Endodermal cell (in vitro differentiated cells): ENCODE data around the gene GJB6. TPM values are rescaled to one million over a fixed set of nuclear protein-coding genes. Genes with fewer than 3 reads are reported as not detected.

ENCODE experiments used
- DNase-seq: peaks from one replicate; pipeline ENCODE4 v3.0.0-alpha.2; 2017
- H3K27ac ChIP-seq: 2 replicates; pipeline ENCODE4 v1.5.1; 2013; ENCODE audit warnings: mild to moderate bottlenecking, low read depth, low read length, moderate library complexity
- H3K27me3 ChIP-seq: 2 replicates; pipeline ENCODE4 v1.6.1; 2013; ENCODE audit warnings: mild to moderate bottlenecking, low read length, moderate library complexity; ENCODE audit not compliant: insufficient read depth, control insufficient read depth, poor library complexity, severe bottlenecking
- H3K36me3 ChIP-seq: 2 replicates; pipeline ENCODE4 v1.7.0; 2013; ENCODE audit warnings: mild to moderate bottlenecking, low read length, moderate library complexity; ENCODE audit not compliant: control insufficient read depth, insufficient read depth
- H3K4me1 ChIP-seq: one replicate; pipeline ENCODE4 v1.7.0; 2013; ENCODE audit warnings: low read length; ENCODE audit not compliant: control insufficient read depth, insufficient read depth
- H3K4me3 ChIP-seq: 2 replicates; pipeline ENCODE4 v1.5.1; 2013; ENCODE audit warnings: mild to moderate bottlenecking, low read length, moderate library complexity
- H3K9ac ChIP-seq: 2 replicates; pipeline ENCODE4 v1.6.1; 2013; ENCODE audit warnings: mild to moderate bottlenecking, low read length, moderate library complexity; ENCODE audit not compliant: poor library complexity, severe bottlenecking; ENCODE audit errors: extremely low read depth
- H3K9me3 ChIP-seq: 2 replicates; pipeline ENCODE4 v1.6.1; 2013; ENCODE audit warnings: mild to moderate bottlenecking, low read length, moderate library complexity; ENCODE audit not compliant: control insufficient read depth
- H3K27ac Mint-ChIP-seq: 2 replicates; pipeline ENCODE4 v1.8.0; 2020; ENCODE audit warnings: mixed read lengths
- H3K27me3 Mint-ChIP-seq: 2 replicates; pipeline ENCODE4 v1.8.0; 2021; ENCODE audit warnings: mild to moderate bottlenecking, mixed read lengths; ENCODE audit not compliant: insufficient read depth
- H3K36me3 Mint-ChIP-seq: 2 replicates; pipeline ENCODE4 v1.8.0; 2020; ENCODE audit warnings: low read depth, mixed read lengths
- H3K4me1 Mint-ChIP-seq: 2 replicates; pipeline ENCODE4 v1.8.0; 2020; ENCODE audit warnings: mixed read lengths
- H3K4me3 Mint-ChIP-seq: 2 replicates; pipeline ENCODE4 v1.8.0; 2020; ENCODE audit warnings: mild to moderate bottlenecking, moderate library complexity, mixed read lengths
- H3K9me3 Mint-ChIP-seq: 2 replicates; pipeline ENCODE4 v1.8.0; 2020; ENCODE audit warnings: mild to moderate bottlenecking, mixed read lengths
- CTCF ChIP-seq: fragments of 200-600 bp; sonication (generic); conservative IDR thresholded peaks from 2 replicates; pipeline ENCODE4 v1.5.0; 2021; ENCODE audit warnings: antibody characterized with exemption, mild to moderate bottlenecking
- WGBS, 2 experiments: methylation state at CpG; one replicate each; pipeline versions ENCODE4 v1.1.5 to v1.1.7; 2013; ENCODE audit warnings: missing lambda C conversion rate in 2 of 2, mixed read lengths in 1 of 2; ENCODE audit not compliant: insufficient coverage in 1 of 2, insufficient read length in 1 of 2; 5-methylcytosine and 5-hydroxymethylcytosine counted together
- total RNA-seq, 2 donors: library from RNA; stranded (reverse); fragmentation: NEBNext Ultra II Directional in 1 of 2; extraction: Animal tissue kit (Norgen Biotek cat#: 25700) in 1 of 2; gene quantifications; 2 replicates in 1 of 2; 3 replicates in 1 of 2; pipeline ENCODE4 v1.2.1, GENCODE V29; 2021

The GJB6 gene
- total RNA-seq, 2 donors from 2014 or later = not detected

GRCh38 chr13:20190481-20191310 is 41.4 kb downstream of the GJB6 start:
- Mint-ChIP-seq H3K4me3 (no peak overlapping the region), H3K36me3 (no peaks in the 10 kb centered on the region), H3K27me3 (peaks cover 80% of the 10 kb centered on the region), H3K27ac (no peak overlapping the region), H3K9me3 (no peaks in the 10 kb centered on the region), H3K4me1 (peaks cover 17% of the 10 kb centered on the region)
- Histone ChIP-seq H3K9me3 (no peaks in the 10 kb centered on the region), H3K27me3 (peaks cover 83% of the 10 kb centered on the region), H3K27ac (no peak overlapping the region), H3K4me1 (peaks cover 8% of the 10 kb centered on the region), H3K9ac (no peak overlapping the region), H3K4me3 (no peak overlapping the region), H3K36me3 (no peaks in the 10 kb centered on the region)
- no peak for TF ChIP-seq CTCF
- DNase-seq = no peak
- WGBS, 2 experiments = 84 to 87% methylated on average over 13 to 16 of the region's 16 CpGs

- H3K27me3 ChIP-seq = peaks cover 77% of the 10 kb centered on the region
- H3K9me3 ChIP-seq = no peaks in the 10 kb centered on the region
- DNase-seq = no peak
- H3K27ac ChIP-seq = no peak overlapping the region
- no peak overlapping the region for H3K4me3 Mint-ChIP-seq
- no peak for TF ChIP-seq CTCF
- H3K36me3 ChIP-seq = no peaks in the 10 kb centered on the region
- WGBS, 2 experiments = 87 to 89% methylated on average over 5 of the region's 5 CpGs
- H3K4me1 Mint-ChIP-seq = peaks cover 20% of the 10 kb centered on the region
- H3K27me3 Mint-ChIP-seq = peaks cover 74% of the 10 kb centered on the region
- H3K27ac Mint-ChIP-seq = no peak overlapping the region
- H3K4me3 ChIP-seq = no peak overlapping the region
- no peak overlapping the region for H3K9ac ChIP-seq
- H3K9me3 Mint-ChIP-seq = no peaks in the 10 kb centered on the region
- H3K4me1 ChIP-seq = peaks cover 8% of the 10 kb centered on the region
- H3K36me3 Mint-ChIP-seq = no peaks in the 10 kb centered on the region
Observed at GRCh38 chr13:20190076-20190475, 42.0 kb downstream of the GJB6 start.

GRCh38 chr13:20188667-20189553 is 43.2 kb downstream of the GJB6 start:
- H3K4me1 Mint-ChIP-seq = peaks cover 15% of the 10 kb centered on the region
- H3K27ac Mint-ChIP-seq = no peak overlapping the region
- TF ChIP-seq CTCF = peak; percentile 66
- no peak overlapping the region for H3K4me3 Mint-ChIP-seq
- 90% methylated on average over 20 to 28 of the region's 28 CpGs for WGBS, 2 experiments
- peaks cover 7% of the 10 kb centered on the region for H3K4me1 ChIP-seq
- no peak overlapping the region for H3K4me3 ChIP-seq
- no peaks in the 10 kb centered on the region for H3K36me3 Mint-ChIP-seq
- no peak overlapping the region for H3K9ac ChIP-seq
- peak; percentile 82 for DNase-seq
- no peaks in the 10 kb centered on the region for H3K36me3 ChIP-seq
- H3K27ac ChIP-seq = no peak overlapping the region
- peaks cover 65% of the 10 kb centered on the region for H3K27me3 ChIP-seq
- no peaks in the 10 kb centered on the region for H3K9me3 Mint-ChIP-seq
- peaks cover 62% of the 10 kb centered on the region for H3K27me3 Mint-ChIP-seq
- H3K9me3 ChIP-seq = no peaks in the 10 kb centered on the region
